GM18520 (cell line): ENCODE results near the gene USP27X.

Source experiments
- ATAC-seq: cut with Tn5 transposase; IDR thresholded peaks from one replicate; pipeline ENCODE4 v1.9.1; 2021; ENCODE audit not compliant: unreplicated experiment

The USP27X gene

DNA sequence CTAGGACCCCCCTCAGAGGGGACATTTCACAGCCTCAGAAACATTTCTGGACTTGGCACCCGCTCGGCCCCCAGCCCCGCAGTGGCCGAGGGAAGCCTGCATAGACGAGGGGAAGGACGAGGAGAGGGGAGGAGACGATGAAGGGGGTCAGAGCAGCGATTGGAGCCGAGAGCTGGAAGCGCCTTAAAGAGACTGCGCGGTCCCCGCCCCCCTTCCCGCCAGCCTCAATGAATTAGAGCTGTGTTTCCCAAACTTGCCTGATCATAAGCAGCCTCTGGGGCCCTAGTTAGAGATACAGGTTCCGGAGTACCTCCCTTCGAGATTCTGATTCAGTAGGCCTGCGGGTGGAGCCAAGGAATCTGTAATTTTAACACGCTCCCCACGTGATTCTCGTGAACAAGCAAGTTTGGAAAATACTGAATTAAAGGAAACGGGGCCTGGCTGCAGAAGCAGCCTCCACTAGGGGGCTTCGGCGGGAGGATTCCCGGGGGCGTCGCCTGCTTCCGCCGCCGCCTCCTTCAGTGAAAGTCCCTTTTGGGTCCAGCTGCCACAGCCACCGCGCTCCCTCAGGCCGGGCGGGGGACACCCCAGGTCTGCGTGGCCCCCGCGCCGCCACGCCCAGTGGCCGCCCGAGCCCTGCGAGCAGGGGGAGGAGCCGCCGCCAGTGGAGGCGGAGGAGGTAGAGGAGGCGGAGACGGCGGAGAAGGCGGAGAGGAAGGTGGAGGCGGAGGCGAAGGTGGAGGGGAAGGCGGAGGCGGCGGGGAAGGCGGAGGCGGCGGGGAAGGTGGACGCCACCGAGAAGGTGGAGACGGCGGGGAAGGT lies at the start of gene USP27X:
Gene USP27X (plus strand): TSS at position 651 of the 822 bp plus-strand sequence. CDS start 824 bp downstream, outside the sequence.
- peak; percentile 86 for ATAC-seq

DNA sequence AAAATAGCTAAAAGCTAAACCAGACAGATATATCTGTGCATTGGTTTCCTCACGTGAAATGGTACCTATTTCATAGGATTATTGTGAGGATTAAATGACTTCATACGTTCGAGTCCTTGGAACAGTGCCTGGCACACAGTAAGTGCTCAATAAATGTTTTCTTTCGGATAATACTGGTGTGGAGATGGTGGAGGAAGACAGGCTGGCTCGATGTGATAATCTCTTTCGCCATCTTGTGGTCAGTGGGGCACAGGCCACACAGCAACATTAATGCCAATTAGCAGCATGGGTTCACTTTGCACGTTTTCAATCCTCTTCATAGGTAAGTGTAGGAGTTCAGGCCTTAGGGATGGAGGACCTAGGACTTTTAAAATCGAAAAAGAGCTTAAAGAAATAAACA lies 40.9 kb upstream of the USP27X start:
- ATAC-seq: no peak

- no peak for ATAC-seq
Observed at GRCh38 chrX:49840679-49841078, 38.6 kb upstream of the USP27X start.

GRCh38 chrX:49842621-49843020 lies 36.7 kb upstream of the USP27X start:
- ATAC-seq: no peak

DNA sequence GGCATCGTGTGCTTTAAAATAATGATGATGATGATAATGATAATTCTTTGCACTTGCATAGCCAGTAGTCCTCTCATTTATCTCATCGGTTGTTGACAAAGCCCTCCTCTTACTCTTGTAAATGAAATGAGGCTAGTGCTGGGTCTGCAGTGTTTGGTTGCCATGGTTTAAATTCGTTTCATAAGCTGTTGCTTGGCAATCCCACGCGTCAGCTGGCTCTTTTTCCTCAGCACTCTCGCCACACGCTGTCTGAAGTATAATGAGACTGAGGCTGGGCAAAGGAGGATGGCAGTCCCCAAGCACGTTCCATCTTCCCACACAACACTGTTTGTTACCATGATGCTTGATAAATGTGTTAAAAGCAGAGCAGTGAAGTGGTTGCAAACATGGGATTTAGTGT lies 34.7 kb upstream of the USP27X start:
- ATAC-seq: no peak

- peak; percentile 61 for ATAC-seq
Observed at GRCh38 chrX:49845701-49846403, 33.4 kb upstream of the USP27X start.

DNA sequence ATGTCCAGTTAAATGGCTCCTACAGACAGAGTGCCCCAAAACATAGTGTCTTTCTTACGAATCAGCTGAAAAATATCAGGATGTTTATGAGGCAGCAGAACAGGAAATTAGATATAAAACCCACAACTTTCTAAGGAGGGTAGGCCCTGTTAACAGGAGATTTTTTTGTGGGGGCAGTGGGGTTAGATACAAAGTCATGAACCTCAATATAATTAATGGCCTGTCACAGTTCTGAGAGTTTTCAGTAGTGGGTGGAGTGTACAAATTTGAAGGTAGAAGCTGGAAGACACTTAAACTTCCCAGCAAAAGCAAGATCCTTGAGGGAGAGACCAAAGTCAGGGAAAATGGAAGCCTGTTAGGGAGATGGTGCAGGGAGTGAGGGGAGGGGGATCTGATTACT lies 32.8 kb upstream of the USP27X start:
- no peak for ATAC-seq

- ATAC-seq: no peak
Observed at GRCh38 chrX:49848275-49848674, 31.0 kb upstream of the USP27X start.

GRCh38 chrX:49850028-49850427 lies 29.3 kb upstream of the USP27X start:
- ATAC-seq: no peak

GRCh38 chrX:49853661-49854060 lies 25.6 kb upstream of the USP27X start:
- ATAC-seq: no peak

DNA sequence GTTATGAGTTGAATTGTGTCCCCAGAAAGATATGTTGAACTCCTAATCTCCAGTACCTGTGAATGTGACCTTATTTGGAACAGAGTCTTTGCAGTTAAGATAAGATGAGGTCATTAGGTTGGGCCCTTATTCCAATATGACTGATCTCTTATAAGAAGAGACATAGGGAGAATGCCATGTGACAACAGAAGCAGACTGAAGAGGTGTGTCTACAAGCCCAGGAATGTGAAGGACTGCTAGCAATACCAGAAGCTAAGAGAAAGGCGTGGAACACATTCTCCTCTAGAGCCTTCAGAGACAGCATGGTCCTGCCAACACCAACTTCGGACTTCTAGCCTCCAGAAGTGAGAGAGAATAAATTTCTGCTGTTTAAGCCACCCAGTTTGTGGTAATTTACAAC lies 22.5 kb upstream of the USP27X start:
- ATAC-seq: no peak

DNA sequence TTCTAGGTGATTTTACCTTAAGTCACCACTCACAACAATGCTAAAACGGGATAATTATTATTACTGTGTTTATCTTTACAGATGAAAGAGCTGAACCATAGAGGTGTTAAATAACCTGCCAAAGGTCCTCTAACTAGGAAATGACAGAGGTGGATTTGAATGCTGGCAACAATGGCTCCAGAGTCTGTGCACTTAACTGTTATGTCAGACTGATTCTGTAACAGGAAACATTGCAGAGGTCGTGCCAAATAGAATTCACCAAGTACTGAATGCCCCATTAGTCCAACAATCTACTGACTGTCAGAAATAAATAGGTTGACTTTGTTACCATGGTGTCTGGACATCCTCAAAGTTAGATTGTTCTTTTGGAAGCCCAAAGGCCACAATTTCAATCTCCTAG lies 20.9 kb upstream of the USP27X start:
- ATAC-seq: no peak

DNA sequence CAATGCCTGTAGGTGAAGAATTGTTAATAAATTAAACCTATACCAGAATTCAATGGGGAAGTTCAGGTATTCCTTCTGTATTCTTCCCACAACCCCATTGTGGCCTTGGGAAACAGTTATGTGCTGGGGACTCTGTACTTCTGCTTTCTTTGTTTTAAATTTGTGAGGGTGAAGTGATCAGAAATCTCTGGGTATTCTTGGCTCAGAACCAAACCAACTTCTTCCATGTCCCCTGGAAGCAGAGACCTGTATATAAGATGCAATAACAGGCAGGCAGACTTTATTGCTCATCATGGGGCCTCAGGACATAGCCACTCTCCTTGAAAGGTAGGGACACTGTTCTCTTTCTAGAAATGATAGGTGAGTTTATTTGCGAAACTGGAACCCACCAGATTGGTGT lies 19.8 kb upstream of the USP27X start:
- ATAC-seq: no peak

DNA sequence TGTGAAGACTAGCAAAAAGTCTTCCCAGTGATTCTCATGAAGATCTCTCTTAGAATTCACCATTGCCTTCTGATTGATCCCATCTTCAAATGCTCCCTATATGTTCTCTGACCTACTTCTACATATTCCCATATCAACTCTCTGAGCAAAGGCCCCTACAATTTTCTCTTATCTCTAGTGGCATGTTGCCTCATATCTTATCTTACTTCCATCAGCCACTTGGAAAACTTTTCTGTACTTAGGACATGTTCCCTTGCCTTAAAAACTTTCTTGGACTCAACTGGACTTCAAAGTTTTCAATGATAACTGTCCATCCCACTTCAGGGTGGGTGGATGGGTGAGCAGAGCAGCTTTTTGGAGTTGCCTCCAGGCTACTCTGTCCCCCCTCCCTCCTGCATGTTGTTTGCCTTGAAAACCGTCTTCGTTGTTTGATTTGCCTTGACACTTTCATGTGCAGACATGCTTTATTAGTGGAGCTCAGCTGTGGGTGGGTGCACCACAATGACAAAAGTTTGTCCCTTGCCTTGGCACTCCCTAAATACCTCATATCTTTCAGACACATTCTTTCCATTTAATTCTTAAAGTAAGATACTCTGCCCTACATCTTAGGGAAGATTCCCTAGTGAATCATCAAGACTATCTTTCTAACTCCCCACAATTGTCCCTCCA lies 18.3 kb upstream of the USP27X start:
- no peak for ATAC-seq

GRCh38 chrX:49862093-49862492 lies 17.2 kb upstream of the USP27X start:
- ATAC-seq: no peak

- no peak for ATAC-seq
Observed at GRCh38 chrX:49868739-49869138, 10.5 kb upstream of the USP27X start.

DNA sequence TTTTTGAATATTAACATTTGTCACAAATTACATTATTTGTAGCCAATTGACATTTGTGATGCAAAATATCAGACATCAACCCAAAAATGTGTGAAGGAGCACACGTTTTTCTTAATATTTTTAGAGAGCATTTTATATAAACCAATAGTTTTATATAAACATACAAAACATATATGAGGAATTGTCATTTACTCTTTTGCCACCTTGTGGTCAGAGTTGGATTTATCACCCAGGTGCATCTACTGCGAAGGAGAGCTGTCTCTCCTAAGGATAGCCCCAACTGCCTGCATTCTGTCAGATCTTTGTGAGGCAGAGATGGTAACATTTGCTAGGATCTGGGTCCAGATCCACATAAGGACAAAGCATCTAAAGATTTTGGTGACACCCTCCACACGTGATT lies 2.5 kb upstream of the USP27X start:
- no peak for ATAC-seq

DNA sequence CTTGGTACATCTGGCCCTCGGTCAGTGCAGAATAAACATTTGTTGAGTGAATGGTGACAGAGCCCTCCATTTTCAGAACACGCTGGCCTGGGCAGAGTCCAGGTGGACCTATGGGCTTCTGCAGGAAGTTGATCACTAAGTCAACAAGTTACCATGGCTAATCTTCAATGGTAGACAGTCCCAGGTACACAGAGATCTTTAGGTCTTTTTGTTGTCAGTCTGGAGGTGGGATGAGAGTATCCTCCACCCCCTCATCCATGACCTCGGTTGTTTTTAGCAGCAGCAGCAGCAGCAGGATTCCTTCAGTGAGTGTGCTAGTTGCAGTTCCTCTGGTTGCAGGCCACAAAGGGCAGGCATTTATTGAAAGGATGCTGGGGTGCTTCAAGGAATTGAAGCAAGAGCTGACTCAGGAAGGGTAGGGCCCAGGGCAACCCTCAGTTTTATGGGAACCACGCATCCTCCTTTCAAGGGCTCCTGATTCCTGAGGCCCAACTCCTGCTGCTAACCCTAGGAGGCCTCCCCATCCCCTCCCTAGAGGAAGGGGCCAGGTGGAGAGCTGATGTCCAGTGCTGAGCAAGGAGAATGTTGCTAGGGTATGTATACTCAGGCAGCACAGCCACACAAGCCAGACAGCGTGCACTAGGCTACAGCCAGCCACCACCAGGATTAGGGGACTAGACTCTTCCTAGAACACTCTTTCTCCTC lies 1.7 kb upstream of the USP27X start:
- no peak for ATAC-seq

GRCh38 chrX:49878128-49878833 lies 1.0 kb upstream of the USP27X start:
- ATAC-seq: no peak

- ATAC-seq: no peak
Observed at GRCh38 chrX:49879656-49880277, 483 bp downstream of the USP27X start.
